ENCODE data around the gene PKNOX2. TPM values are rescaled to one million over a fixed set of nuclear protein-coding genes. Genes with fewer than 3 reads are reported as not detected.

PKNOX2 gene
- total and polyA plus RNA-seq, 9 of the 15 experiments (the other 6 are each of a cell fraction or from before 2014, with no cell fraction given): not detected

GRCh38 chr11:125281831-125282595 is 117.5 kb downstream of the PKNOX2 start:
- no peak overlapping the region for H3K4me3 ChIP-seq
- 2% methylated on average over 12 of the region's 12 CpGs for WGBS (ENCODE audit: insufficient coverage, low coverage, missing lambda C conversion rate)

GRCh38 chr11:125282596-125282914 is 118.0 kb downstream of the PKNOX2 start:
- no peak overlapping the region for H3K27ac ChIP-seq (ENCODE audit: extremely low read depth, low read depth, low read length)
- intact Hi-C loops (cut with micrococcal nuclease) (no loop called here), in situ Hi-C loops (cut with MboI) (no loop called here)
- no peaks in the 10 kb centered on the region for H3K4me1 ChIP-seq (replicated peaks in 1 of 2; ENCODE audit: control insufficient read depth in 2 of 2, insufficient read depth in 2 of 2, low read length in 2 of 2)
- H3K27me3 ChIP-seq (ENCODE audit: control insufficient read depth in 2 of 2, insufficient read depth in 2 of 2, low read length in 2 of 2): peaks cover 33 to 70% of the 10 kb centered on the region in 2 experiments
- no TSS peak for BruUV-seq (replicated peaks)
- H3K9me1 ChIP-seq (ENCODE audit: control insufficient read depth, insufficient read depth, low read length): no peaks in the 10 kb centered on the region
- CTCF ChIA-PET (ENCODE audit: low intra/inter-chr PET ratio): no interaction called here
- no peaks in the 10 kb centered on the region for H3K79me2 ChIP-seq (ENCODE audit: control insufficient read depth, insufficient read depth, low read length)
- FAIRE-seq (no peak), DNase-seq (ENCODE audit: extremely low read depth in 1 of 4, low spot score in 3 of 4) (no peak), ATAC-seq (no peak)
- 3% methylated on average over 3 of the region's 3 CpGs for WGBS (ENCODE audit: insufficient coverage, low coverage, missing lambda C conversion rate)
- POLR2A ChIA-PET: interaction anchor here (0.6 to 1.5 kb wide), 4 partner anchors 8 to 171 kb away, joined by 3 read pairs; no protein-coding TSS in a partner anchor
- no peaks in the 10 kb centered on the region for H4K20me1 ChIP-seq (replicated peaks; ENCODE audit: control insufficient read depth, insufficient read depth, low read length)
- H3K36me3 ChIP-seq (ENCODE audit: control insufficient read depth, insufficient read depth, low read length): no peaks in the 10 kb centered on the region
- H2AFZ ChIP-seq (ENCODE audit: low read depth, low read length): no peak overlapping the region
- no peaks in the 10 kb centered on the region for H3K9me3 ChIP-seq (replicated peaks; ENCODE audit: control insufficient read depth, insufficient read depth, low read depth, low read length)
- H3K9ac ChIP-seq (ENCODE audit: insufficient read depth in 1 of 2, low read depth in 2 of 2, low read length in 2 of 2): no peak overlapping the region
- H3K4me3 ChIP-seq: no peak overlapping the region
- no peak overlapping the region for H3K4me2 ChIP-seq (ENCODE audit: insufficient read depth, low read length)
- no peak for TF ChIP-seq ARID4B (CRISPR knock-in tag; IDR thresholded peaks at IDR 0.05)
- no peak for TF ChIP-seq SMARCC2 (IDR thresholded peaks at IDR 0.05; ENCODE audit: low read depth)
- no peak for TF ChIP-seq PHB2 (IDR thresholded peaks at IDR 0.05; ENCODE audit: low read depth)
- no peak for TF ChIP-seq BCOR (IDR thresholded peaks at IDR 0.05)
- TF ChIP-seq ZNF212 (CRISPR knock-in tag; IDR thresholded peaks at IDR 0.05): no peak
- no peak for TF ChIP-seq FUS (optimal IDR thresholded peaks at IDR 0.05; ENCODE audit: low read depth, low read length)
- no peak for TF ChIP-seq PATZ1 (CRISPR knock-in tag; IDR thresholded peaks at IDR 0.05; ENCODE audit: borderline replicate concordance)
- TF ChIP-seq ILK (tag; IDR thresholded peaks at IDR 0.05; ENCODE audit: borderline replicate concordance, low read depth): no peak

More at GRCh38 chr11:125281831-125282595, 117.5 kb downstream of the PKNOX2 start:
- in situ Hi-C loops (cut with MboI) (no loop called here), intact Hi-C loops (cut with micrococcal nuclease) (no loop called here)
- H3K9ac ChIP-seq (ENCODE audit: insufficient read depth in 1 of 2, low read depth in 2 of 2, low read length in 2 of 2): no peak overlapping the region
- no peak overlapping the region for H3K4me2 ChIP-seq (ENCODE audit: insufficient read depth, low read length)
- H3K27me3 ChIP-seq (ENCODE audit: control insufficient read depth in 2 of 2, insufficient read depth in 2 of 2, low read length in 2 of 2): peaks cover 33 to 68% of the 10 kb centered on the region in 2 experiments; a peak in 4 of 5 replicates
- no peaks in the 10 kb centered on the region for H3K79me2 ChIP-seq (ENCODE audit: control insufficient read depth, insufficient read depth, low read length)
- no peak overlapping the region for H2AFZ ChIP-seq (ENCODE audit: low read depth, low read length)
- TF ChIP-seq CBX8 (IDR thresholded peaks at IDR 0.05; ENCODE audit: borderline replicate concordance, extremely low read depth, low read depth, low read length, poor library complexity, severe bottlenecking): no peak
- CTCF ChIA-PET (ENCODE audit: low intra/inter-chr PET ratio): no interaction called here
- ATAC-seq (no peak), DNase-seq (ENCODE audit: extremely low read depth in 1 of 4, low spot score in 3 of 4) (no peak), FAIRE-seq (no peak)
- no peak overlapping the region for H3K27ac ChIP-seq (ENCODE audit: extremely low read depth, low read depth, low read length)
- BruUV-seq (replicated peaks): no TSS peak
- H3K9me3 ChIP-seq (replicated peaks; ENCODE audit: control insufficient read depth, insufficient read depth, low read depth, low read length): no peaks in the 10 kb centered on the region
- no peaks in the 10 kb centered on the region for H3K4me1 ChIP-seq (replicated peaks in 1 of 2; ENCODE audit: control insufficient read depth in 2 of 2, insufficient read depth in 2 of 2, low read length in 2 of 2)
- H3K36me3 ChIP-seq (ENCODE audit: control insufficient read depth, insufficient read depth, low read length): no peaks in the 10 kb centered on the region
- no peaks in the 10 kb centered on the region for H4K20me1 ChIP-seq (replicated peaks; ENCODE audit: control insufficient read depth, insufficient read depth, low read length)
- H3K9me1 ChIP-seq (ENCODE audit: control insufficient read depth, insufficient read depth, low read length): no peaks in the 10 kb centered on the region
- POLR2A ChIA-PET: interaction anchor here (0.6 to 1.5 kb wide), 7 partner anchors 9 to 1727 kb away, joined by 3 to 4 read pairs (median 3); no protein-coding TSS in a partner anchor
